ENCODE results near the gene ITPRID2.

Gene ITPRID2

DNA sequence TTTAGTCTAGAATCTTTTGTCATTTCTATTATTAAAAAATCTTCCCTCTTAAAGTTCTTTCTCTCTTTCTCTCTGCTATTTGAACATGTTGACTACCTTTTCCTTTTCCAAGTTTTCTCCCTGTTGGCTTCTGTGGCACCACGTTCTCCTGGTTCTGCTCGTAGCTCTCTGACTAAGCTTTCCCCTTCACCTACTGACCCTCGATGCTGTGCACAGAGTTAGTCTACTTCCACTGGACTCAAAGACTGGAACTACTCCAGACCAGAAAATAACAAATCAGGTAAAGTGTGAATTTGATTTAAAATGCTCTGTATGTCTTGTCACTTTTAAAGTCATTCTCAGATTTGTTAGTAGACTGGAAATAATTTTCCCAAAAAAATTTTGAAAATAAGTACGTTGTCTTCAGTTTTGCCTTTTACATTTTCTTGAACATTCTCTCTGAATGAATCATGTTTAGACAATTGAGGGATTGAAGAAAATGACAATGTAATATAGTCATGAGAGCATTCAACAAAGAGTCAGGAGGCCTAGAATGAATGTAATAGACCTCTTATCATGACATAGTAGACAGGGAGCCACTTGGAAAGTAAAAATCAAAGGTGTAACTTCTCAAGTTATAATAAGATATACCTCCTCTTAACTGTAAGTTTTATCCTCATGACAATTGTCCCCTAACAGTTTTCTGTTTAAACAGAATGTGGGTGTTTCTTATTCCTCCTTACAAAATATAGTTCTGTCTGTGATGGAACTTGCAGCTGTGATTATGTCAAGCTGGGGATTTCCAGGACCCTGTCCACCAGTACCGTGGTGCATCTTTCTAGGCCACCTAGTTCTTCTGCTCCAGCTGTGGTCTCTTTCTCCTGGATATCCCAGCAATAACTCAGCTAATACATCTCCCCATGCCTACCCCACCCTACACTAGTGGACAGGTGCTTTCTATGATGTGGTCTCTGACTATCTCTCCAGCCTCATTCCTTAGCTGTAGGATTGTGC lies 25.5 kb downstream of the ITPRID2 start:
- no peak overlapping the region for H3K4ac ChIP-seq (ENCODE audit: low read depth, low read length)
- H3K27me3 ChIP-seq (ENCODE audit: insufficient read depth, low read length): no peaks in the 10 kb centered on the region
- no peak overlapping the region for H4K12ac ChIP-seq (ENCODE audit: low read depth, low read length)
- H3K27ac ChIP-seq (ENCODE audit: low read depth, low read length): no peak overlapping the region
- H3K36me3 ChIP-seq (ENCODE audit: control insufficient read depth in 1 of 2, insufficient read depth in 2 of 2, low read length in 2 of 2): peaks cover 16 to 39% of the 10 kb centered on the region in 2 experiments
- H3K4me3 ChIP-seq (ENCODE audit: low read depth, low read length): no peak overlapping the region
- no peaks in the 10 kb centered on the region for H3K9me3 ChIP-seq (ENCODE audit: insufficient read depth, low read depth, low read length)
- no peak overlapping the region for H2BK12ac ChIP-seq (ENCODE audit: low read length)
- H4K91ac ChIP-seq (ENCODE audit: low read depth, low read length): no peak overlapping the region
- H3K4me1 ChIP-seq (ENCODE audit: control insufficient read depth in 1 of 2, insufficient read depth in 2 of 2, low read length in 2 of 2): no peaks in the 10 kb centered on the region
- no peak overlapping the region for H2AFZ ChIP-seq (ENCODE audit: insufficient read depth, low read length, poor library complexity)
- H2AK5ac ChIP-seq (ENCODE audit: low read length): no peak overlapping the region
- no peak overlapping the region for H2BK5ac ChIP-seq (ENCODE audit: low read depth, low read length, poor library complexity)
- WGBS (ENCODE audit: extremely low coverage, insufficient coverage, insufficient read length): no CpG with 5 or more reads among the region's 5 CpGs
- peak; percentile 5 to 58 for DNase-seq
- no peaks in the 10 kb centered on the region for H3K79me2 ChIP-seq (ENCODE audit: control insufficient read depth, insufficient read depth, low read length, poor library complexity)
- no peak overlapping the region for H2BK120ac ChIP-seq (ENCODE audit: insufficient read depth, low read length, poor library complexity)
- H3K9ac ChIP-seq (ENCODE audit: low read length): no peak overlapping the region
- H4K8ac ChIP-seq (ENCODE audit: low read depth, low read length): no peak overlapping the region
- no peak overlapping the region for H3K18ac ChIP-seq (ENCODE audit: low read length)
- H3K23ac ChIP-seq (ENCODE audit: low read length): no peak overlapping the region
- no peak overlapping the region for H3K14ac ChIP-seq (ENCODE audit: low read length)
- no peaks in the 10 kb centered on the region for H3K79me1 ChIP-seq (ENCODE audit: low read length)
- H3K4me2 ChIP-seq (ENCODE audit: low read length): no peak overlapping the region

DNA sequence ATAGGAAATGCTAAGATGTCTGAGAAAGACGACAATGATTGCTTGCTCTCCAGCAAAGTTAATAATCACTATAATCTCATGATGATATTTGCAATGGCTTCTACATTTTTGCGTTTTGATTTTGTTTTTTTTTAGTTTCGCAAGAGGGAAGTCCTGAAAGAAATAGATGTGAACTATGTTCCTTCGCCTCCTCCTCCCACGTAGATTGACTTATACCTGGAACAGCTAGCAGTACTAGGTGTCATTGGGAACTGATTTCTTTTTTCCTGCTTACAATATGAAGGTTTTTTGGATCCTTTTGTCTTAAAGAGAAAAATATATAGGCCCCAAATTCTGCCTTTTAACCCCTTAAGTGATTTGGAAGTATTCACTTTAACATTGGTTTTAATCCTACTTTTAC lies 26.7 kb downstream of the ITPRID2 start:
- Histone ChIP-seq H2AFZ (ENCODE audit: insufficient read depth, low read length, poor library complexity) (no peak overlapping the region), H3K14ac (ENCODE audit: low read length) (no peak overlapping the region), H2AK5ac (ENCODE audit: low read length) (no peak overlapping the region), H3K18ac (ENCODE audit: low read length) (no peak overlapping the region), H3K36me3 (ENCODE audit: control insufficient read depth in 1 of 2, insufficient read depth in 2 of 2, low read length in 2 of 2) (peaks cover 16 to 42% of the 10 kb centered on the region in 2 experiments), H3K23ac (ENCODE audit: low read length) (no peak overlapping the region), H3K79me2 (ENCODE audit: control insufficient read depth, insufficient read depth, low read length, poor library complexity) (no peaks in the 10 kb centered on the region), H2BK12ac (ENCODE audit: low read length) (no peak overlapping the region), H3K9ac (ENCODE audit: low read length) (no peak overlapping the region), H3K79me1 (ENCODE audit: low read length) (no peaks in the 10 kb centered on the region), H4K91ac (ENCODE audit: low read depth, low read length) (no peak overlapping the region), H3K27me3 (ENCODE audit: insufficient read depth, low read length) (no peaks in the 10 kb centered on the region), H4K8ac (ENCODE audit: low read depth, low read length) (no peak overlapping the region), H3K4me2 (ENCODE audit: low read length) (no peak overlapping the region), H3K4me1 (ENCODE audit: control insufficient read depth in 1 of 2, insufficient read depth in 2 of 2, low read length in 2 of 2) (no peaks in the 10 kb centered on the region), H4K12ac (ENCODE audit: low read depth, low read length) (no peak overlapping the region), H2BK120ac (ENCODE audit: insufficient read depth, low read length, poor library complexity) (no peak overlapping the region), H3K9me3 (ENCODE audit: insufficient read depth, low read depth, low read length) (no peaks in the 10 kb centered on the region), H3K27ac (ENCODE audit: low read depth, low read length) (no peak overlapping the region), H3K4me3 (ENCODE audit: low read depth, low read length) (no peak overlapping the region), H2BK5ac (ENCODE audit: low read depth, low read length, poor library complexity) (no peak overlapping the region), H3K4ac (ENCODE audit: low read depth, low read length) (no peak overlapping the region)
- DNase-seq: no peak
- no CpG with 5 or more reads among the region's 5 CpGs for WGBS (ENCODE audit: extremely low coverage, insufficient coverage, insufficient read length)

DNA sequence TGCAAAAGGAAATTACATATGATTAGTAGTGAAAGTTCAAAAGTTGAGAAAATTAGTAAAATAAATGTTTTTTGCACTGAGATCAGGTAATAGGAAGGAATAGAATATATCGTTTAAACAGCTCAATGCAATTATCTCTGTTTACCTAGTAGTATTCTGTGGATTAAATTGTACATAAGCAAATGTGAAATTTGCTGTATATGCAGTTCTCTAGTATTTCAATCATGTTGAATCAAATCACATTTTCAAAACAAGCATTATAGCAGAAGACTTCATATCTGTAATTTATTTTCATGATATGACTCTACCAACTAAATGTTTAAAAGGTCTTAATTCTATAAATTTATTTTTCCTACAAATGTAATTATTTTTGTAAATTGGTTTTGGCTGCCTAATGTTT lies 31.6 kb downstream of the ITPRID2 start:
- Histone ChIP-seq H3K9ac (ENCODE audit: low read length) (no peak overlapping the region), H3K18ac (ENCODE audit: low read length) (no peak overlapping the region), H3K23ac (ENCODE audit: low read length) (no peak overlapping the region), H3K14ac (ENCODE audit: low read length) (no peak overlapping the region), H3K27ac (ENCODE audit: low read depth, low read length) (no peak overlapping the region), H4K12ac (ENCODE audit: low read depth, low read length) (no peak overlapping the region), H3K9me3 (ENCODE audit: insufficient read depth, low read depth, low read length) (no peaks in the 10 kb centered on the region), H2BK120ac (ENCODE audit: insufficient read depth, low read length, poor library complexity) (no peak overlapping the region), H3K79me2 (ENCODE audit: control insufficient read depth, insufficient read depth, low read length, poor library complexity) (no peaks in the 10 kb centered on the region), H3K4me3 (ENCODE audit: low read depth, low read length) (no peak overlapping the region), H2BK5ac (ENCODE audit: low read depth, low read length, poor library complexity) (no peak overlapping the region), H3K4me1 (ENCODE audit: control insufficient read depth in 1 of 2, insufficient read depth in 2 of 2, low read length in 2 of 2) (no peaks in the 10 kb centered on the region), H3K4ac (ENCODE audit: low read depth, low read length) (no peak overlapping the region), H4K91ac (ENCODE audit: low read depth, low read length) (no peak overlapping the region), H2BK12ac (ENCODE audit: low read length) (no peak overlapping the region), H2AK5ac (ENCODE audit: low read length) (no peak overlapping the region), H4K8ac (ENCODE audit: low read depth, low read length) (no peak overlapping the region), H3K27me3 (ENCODE audit: insufficient read depth, low read length) (no peaks in the 10 kb centered on the region), H3K79me1 (ENCODE audit: low read length) (no peaks in the 10 kb centered on the region), H2AFZ (ENCODE audit: insufficient read depth, low read length, poor library complexity) (no peak overlapping the region), H3K36me3 (ENCODE audit: control insufficient read depth in 1 of 2, insufficient read depth in 2 of 2, low read length in 2 of 2) (peaks cover 13 to 23% of the 10 kb centered on the region in 2 experiments), H3K4me2 (ENCODE audit: low read length) (no peak overlapping the region)
- no peak for DNase-seq
- WGBS (ENCODE audit: extremely low coverage, insufficient coverage, insufficient read length): no CpG with 5 or more reads among the region's 1 CpG

DNA sequence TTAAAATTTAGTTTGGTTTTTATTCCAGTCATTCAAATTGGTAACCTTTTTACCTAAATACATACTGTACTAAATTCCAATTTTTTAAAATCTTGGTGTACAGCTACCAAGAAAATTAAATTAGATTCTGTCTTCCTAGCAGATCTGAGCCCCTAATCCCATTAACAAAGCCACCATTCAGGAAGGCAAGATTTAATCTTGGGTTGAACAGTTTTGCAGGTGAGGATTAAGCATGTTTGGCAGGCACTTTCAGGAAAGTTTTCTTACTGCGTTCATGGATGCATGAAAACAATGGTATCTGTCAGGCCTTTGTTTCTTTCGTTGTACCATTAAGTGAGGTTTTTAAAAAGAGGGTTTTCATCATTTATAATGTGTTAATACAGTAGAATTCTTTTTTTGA lies 32.8 kb downstream of the ITPRID2 start:
- Histone ChIP-seq H3K23ac (ENCODE audit: low read length) (no peak overlapping the region), H2AK5ac (ENCODE audit: low read length) (no peak overlapping the region), H2BK5ac (ENCODE audit: low read depth, low read length, poor library complexity) (no peak overlapping the region), H3K9me3 (ENCODE audit: insufficient read depth, low read depth, low read length) (no peaks in the 10 kb centered on the region), H3K79me1 (ENCODE audit: low read length) (no peaks in the 10 kb centered on the region), H3K9ac (ENCODE audit: low read length) (no peak overlapping the region), H2AFZ (ENCODE audit: insufficient read depth, low read length, poor library complexity) (no peak overlapping the region), H3K4me1 (ENCODE audit: control insufficient read depth in 1 of 2, insufficient read depth in 2 of 2, low read length in 2 of 2) (no peaks in the 10 kb centered on the region), H3K18ac (ENCODE audit: low read length) (no peak overlapping the region), H3K4me2 (ENCODE audit: low read length) (no peak overlapping the region), H2BK120ac (ENCODE audit: insufficient read depth, low read length, poor library complexity) (no peak overlapping the region), H3K4ac (ENCODE audit: low read depth, low read length) (no peak overlapping the region), H3K27ac (ENCODE audit: low read depth, low read length) (no peak overlapping the region), H4K8ac (ENCODE audit: low read depth, low read length) (no peak overlapping the region), H3K14ac (ENCODE audit: low read length) (no peak overlapping the region), H3K36me3 (ENCODE audit: control insufficient read depth in 1 of 2, insufficient read depth in 2 of 2, low read length in 2 of 2) (peaks cover 13 to 20% of the 10 kb centered on the region in 2 experiments), H3K27me3 (ENCODE audit: insufficient read depth, low read length) (no peaks in the 10 kb centered on the region), H2BK12ac (ENCODE audit: low read length) (no peak overlapping the region), H3K79me2 (ENCODE audit: control insufficient read depth, insufficient read depth, low read length, poor library complexity) (no peaks in the 10 kb centered on the region), H3K4me3 (ENCODE audit: low read depth, low read length) (no peak overlapping the region), H4K12ac (ENCODE audit: low read depth, low read length) (no peak overlapping the region), H4K91ac (ENCODE audit: low read depth, low read length) (no peak overlapping the region)
- WGBS (ENCODE audit: extremely low coverage, insufficient coverage, insufficient read length): no CpG with 5 or more reads among the region's 2 CpGs
- DNase-seq: no peak
